Endothelial cell of umbilical vein (primary cell): ENCODE data around the gene RPE. TPM values are rescaled to one million over a fixed set of nuclear protein-coding genes. Genes with fewer than 3 reads are reported as not detected.

Experiments
- BruUV-seq: library from RNA; stranded (reverse); fragments of 400-500 nt; replicated peaks from 2 replicates; lab custom pipeline; 2021; lab: Mats Ljungman, UMichigan
- CTCF ChIA-PET: fragments of 300-600, 350-600 bp; sonication (Branson Sonifier 250); formaldehyde crosslinking; loops from one replicate; lab custom pipeline; 2021; ENCODE audit warnings: antibody characterized with exemption, inconsistent platforms; lab: Charles Lee
- POLR2A ChIA-PET: fragments of 300-600, 350-600 bp; sonication (Branson Sonifier 250); formaldehyde crosslinking; loops from one replicate; lab custom pipeline; 2021; ENCODE audit warnings: antibody characterized with exemption, inconsistent platforms; lab: Charles Lee
- DNase-seq: peaks from one replicate; pipeline ENCODE4 v3.0.0-alpha.2; 2011; ENCODE audit warnings: low read depth, low spot score
- FAIRE-seq: peaks from 2 replicates; lab custom pipeline; 2011; peaks lifted over from hg19 to GRCh38; lab: Jason Lieb, UNC
- H2AFZ ChIP-seq: 2 replicates; pipeline ENCODE4 v1.6.0; 2012; ENCODE audit warnings: low read depth, low read length, control low read depth, inconsistent platforms
- H3K27ac ChIP-seq: 2 replicates; pipeline ENCODE4 v1.5.1; 2011; ENCODE audit warnings: low read depth, mild to moderate bottlenecking, control low read depth, low read length, moderate library complexity; ENCODE audit not compliant: insufficient read depth
- H3K27me3 ChIP-seq, 2 experiments: 2 replicates each; pipeline versions ENCODE4 v1.6.0 to v1.6.1; 2011; ENCODE audit warnings: low read length in 2 of 2, mixed read lengths in 1 of 2; ENCODE audit not compliant: control insufficient read depth in 2 of 2, insufficient read depth in 2 of 2
- H3K36me3 ChIP-seq, 2 experiments: 2 replicates in 1 of 2; 3 replicates in 1 of 2; pipeline ENCODE4 v1.5.1; 2011; ENCODE audit warnings: low read length in 2 of 2, mild to moderate bottlenecking in 1 of 2, moderate library complexity in 1 of 2; ENCODE audit not compliant: control insufficient read depth in 2 of 2, insufficient read depth in 2 of 2; ENCODE audit errors: extremely low read depth in 1 of 2
- H3K4me1 ChIP-seq: 3 replicates; pipeline ENCODE4 v1.5.1; 2011; ENCODE audit warnings: mild to moderate bottlenecking, low read length; ENCODE audit not compliant: control insufficient read depth, insufficient read depth; ENCODE audit errors: extremely low read depth
- H3K4me2 ChIP-seq: 2 replicates; pipeline ENCODE4 v1.6.1; 2011; ENCODE audit warnings: low read length, control low read depth, mixed read lengths; ENCODE audit not compliant: insufficient read depth
- H3K4me3 ChIP-seq, 3 experiments: fragments of 200-600 bp in 1 of 3; sonication (generic), shearing (Covaris generic) in 1 of 3; replicated peaks in 1 of 3; 2 replicates each; pipeline ENCODE4 v1.5.1; 2011 to 2016; ENCODE audit warnings: control low read depth in 3 of 3, low read length in 3 of 3, mild to moderate bottlenecking in 2 of 3, inconsistent platforms in 1 of 3, low read depth in 1 of 3, moderate library complexity in 1 of 3; ENCODE audit not compliant: insufficient read depth in 1 of 3
- H3K79me2 ChIP-seq: 2 replicates; pipeline ENCODE4 v1.6.0; 2012; ENCODE audit warnings: low read length, inconsistent platforms; ENCODE audit not compliant: control insufficient read depth, insufficient read depth
- H3K9ac ChIP-seq: replicated peaks from 2 replicates; pipeline ENCODE3; 2011; ENCODE audit warnings: low read length, control low read depth; ENCODE audit not compliant: insufficient read depth; ENCODE audit errors: extremely low read depth
- H3K9me1 ChIP-seq: replicated peaks from 3 replicates; pipeline ENCODE4 v1.6.0; 2011; ENCODE audit warnings: mild to moderate bottlenecking, low read length; ENCODE audit not compliant: control insufficient read depth, insufficient read depth; ENCODE audit errors: extremely low read depth
- H3K9me3 ChIP-seq: replicated peaks from 2 replicates; pipeline ENCODE4 v1.5.1; 2012; ENCODE audit warnings: low read length, inconsistent platforms; ENCODE audit not compliant: control insufficient read depth, insufficient read depth
- H4K20me1 ChIP-seq: replicated peaks from 2 replicates; pipeline ENCODE3; 2011; ENCODE audit warnings: mild to moderate bottlenecking, low read length; ENCODE audit not compliant: control insufficient read depth, insufficient read depth; ENCODE audit errors: extremely low read depth
- EZH2 ChIP-seq: IDR thresholded peaks from 2 replicates; pipeline ENCODE4 v1.6.1; 2012; ENCODE audit warnings: borderline replicate concordance, low read depth, mild to moderate bottlenecking, moderate library complexity, low read length, inconsistent platforms; ENCODE audit not compliant: severe bottlenecking
- GATA2 ChIP-seq: IDR thresholded peaks from 2 replicates; pipeline ENCODE4 v1.7.0; 2011; ENCODE audit warnings: low read depth, mild to moderate bottlenecking, moderate library complexity, mixed read lengths, low read length; ENCODE audit not compliant: insufficient read length, insufficient read depth
- JUN ChIP-seq: IDR thresholded peaks from 2 replicates; pipeline ENCODE4 v1.6.1; 2011; ENCODE audit warnings: borderline replicate concordance, low read depth; ENCODE audit not compliant: insufficient read length, insufficient read depth
- MAX ChIP-seq: IDR thresholded peaks from 2 replicates; pipeline ENCODE4 v1.6.1; 2011; ENCODE audit not compliant: insufficient read depth, insufficient read length
- MYC ChIP-seq: IDR thresholded peaks from one replicate; pipeline ENCODE4 v1.6.1; 2011; ENCODE audit warnings: mild to moderate bottlenecking, low read depth, low read length
- dilution Hi-C: fragments of 300-500 bp; cut with MboI; formaldehyde crosslinking; loops from one replicate; pipeline ENCODE4 v1.15.0; 2019; ENCODE audit warnings: low sequenced_read_pairs; ENCODE audit not compliant: extremely low pct_ligation_motif_present
- intact Hi-C: fragments of 100-400 bp; cut with micrococcal nuclease; formaldehyde crosslinking; loops from one replicate; pipeline ENCODE4 v1.10.0; 2022
- polyA plus RNA-seq, 4 experiments: library from polyadenylated mRNA; depleted of rRNA in 3 of 4; stranded (reverse) in 3 of 4; unstranded in 1 of 4; fragments of >200 nt; gene quantifications; 2 replicates each; pipeline versions ENCODE4 v1.2.1 to v1.2.3, GENCODE V29; 2011 to 2012; ENCODE audit warnings: missing spikeins in 1 of 4
- total RNA-seq: library from RNA; stranded (reverse); gene quantifications from 2 replicates; pipeline ENCODE4 v1.2.3, GENCODE V29; 2021
- TF ChIP-seq, protein P1 (sequence below), 2 donors: IDR thresholded peaks; 1 replicate in 1 of 2; 2 replicates in 1 of 2; pipeline ENCODE4 v1.5.1; 2011; ENCODE audit warnings: low read length in 2 of 2, mild to moderate bottlenecking in 2 of 2, moderate library complexity in 2 of 2, control low read depth in 1 of 2, inconsistent platforms in 1 of 2, low read depth in 1 of 2; ENCODE audit not compliant: insufficient read depth in 1 of 2; ENCODE audit errors: extremely low read depth in 1 of 2

RPE gene
- total and polyA plus RNA-seq, 2 donors (not counting 3 experiments of a cell fraction or from before 2014, with no cell fraction given), result 60.7 to 97.4 TPM

DNA sequence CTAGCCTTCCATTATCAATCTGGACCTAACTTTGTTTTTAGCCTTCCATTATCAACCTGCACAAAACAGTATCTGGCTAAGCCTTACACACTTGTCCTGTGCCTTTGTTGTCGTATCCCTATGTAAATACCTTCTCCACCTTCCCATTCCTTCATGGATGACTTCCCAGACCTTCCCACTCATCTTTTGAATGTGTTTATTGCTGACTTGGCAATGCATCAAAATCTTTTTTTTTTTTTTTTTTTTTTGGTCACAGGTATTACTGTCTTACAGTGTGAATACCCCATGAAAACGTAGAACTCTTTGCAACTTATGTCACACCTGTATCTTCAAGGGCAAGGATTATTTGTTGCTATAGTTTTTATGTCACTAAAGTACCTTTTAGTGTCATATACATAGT lies 25.7 kb downstream of the RPE start:
- dilution Hi-C loops (no loop called here), intact Hi-C loops (no loop called here)
- no peak for DNase-seq
- Histone ChIP-seq H3K79me2 (no peaks in the 10 kb centered on the region), H3K9me3 (no peaks in the 10 kb centered on the region), H3K4me2 (no peak overlapping the region), H3K36me3 (peaks cover 3 to 11% of the 10 kb centered on the region in 2 experiments), H4K20me1 (no peaks in the 10 kb centered on the region), H3K27ac (no peak overlapping the region), H3K9ac (no peak overlapping the region), H3K9me1 (no peaks in the 10 kb centered on the region), H2AFZ (no peak overlapping the region), H3K4me1 (no peaks in the 10 kb centered on the region), H3K4me3 (no peak overlapping the region), H3K27me3 (no peaks in the 10 kb centered on the region)
- POLR2A ChIA-PET, result no interaction called here
- no peak for FAIRE-seq
- TF ChIP-seq, protein P1, sequence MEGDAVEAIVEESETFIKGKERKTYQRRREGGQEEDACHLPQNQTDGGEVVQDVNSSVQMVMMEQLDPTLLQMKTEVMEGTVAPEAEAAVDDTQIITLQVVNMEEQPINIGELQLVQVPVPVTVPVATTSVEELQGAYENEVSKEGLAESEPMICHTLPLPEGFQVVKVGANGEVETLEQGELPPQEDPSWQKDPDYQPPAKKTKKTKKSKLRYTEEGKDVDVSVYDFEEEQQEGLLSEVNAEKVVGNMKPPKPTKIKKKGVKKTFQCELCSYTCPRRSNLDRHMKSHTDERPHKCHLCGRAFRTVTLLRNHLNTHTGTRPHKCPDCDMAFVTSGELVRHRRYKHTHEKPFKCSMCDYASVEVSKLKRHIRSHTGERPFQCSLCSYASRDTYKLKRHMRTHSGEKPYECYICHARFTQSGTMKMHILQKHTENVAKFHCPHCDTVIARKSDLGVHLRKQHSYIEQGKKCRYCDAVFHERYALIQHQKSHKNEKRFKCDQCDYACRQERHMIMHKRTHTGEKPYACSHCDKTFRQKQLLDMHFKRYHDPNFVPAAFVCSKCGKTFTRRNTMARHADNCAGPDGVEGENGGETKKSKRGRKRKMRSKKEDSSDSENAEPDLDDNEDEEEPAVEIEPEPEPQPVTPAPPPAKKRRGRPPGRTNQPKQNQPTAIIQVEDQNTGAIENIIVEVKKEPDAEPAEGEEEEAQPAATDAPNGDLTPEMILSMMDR (IDR thresholded peaks at IDR 0.05; ENCODE audit: extremely low read depth in 1 of 2, insufficient read depth in 1 of 2, low read depth in 1 of 2, low read length in 2 of 2), result no peak
- TF ChIP-seq GATA2 (no peak), MAX (no peak), EZH2 (no peak), MYC (no peak), JUN (no peak)
- no TSS peak for BruUV-seq
- CTCF ChIA-PET, result no interaction called here
